Esophagus squamous epithelium (tissue), 4 donors: Measurements from ENCODE around the gene CPSF7.

Source experiments
- POLR2A ChIP-seq, 4 donors: fragments of 450-650 bp; IDR thresholded peaks; one replicate each; pipeline ENCODE4 v1.6.1; 2017; ENCODE audit warnings: antibody characterized with exemption in 4 of 4, mild to moderate bottlenecking in 4 of 4, moderate library complexity in 3 of 4
- TF ChIP-seq, protein P1 (sequence below), 6 experiments: fragments of 450-650 bp in 4 of 6; fragments of 200-600 bp in 2 of 6; sonication (generic) in 2 of 6; IDR thresholded peaks; one replicate each; pipeline ENCODE4 v1.5.1; 2016 to 2019; ENCODE audit warnings: antibody characterized with exemption in 6 of 6, mild to moderate bottlenecking in 4 of 6, moderate library complexity in 4 of 6

GRCh38 chr11:61357233-61357893 lies 72.4 kb downstream of the CPSF7 start:
- TF ChIP-seq, protein P1, sequence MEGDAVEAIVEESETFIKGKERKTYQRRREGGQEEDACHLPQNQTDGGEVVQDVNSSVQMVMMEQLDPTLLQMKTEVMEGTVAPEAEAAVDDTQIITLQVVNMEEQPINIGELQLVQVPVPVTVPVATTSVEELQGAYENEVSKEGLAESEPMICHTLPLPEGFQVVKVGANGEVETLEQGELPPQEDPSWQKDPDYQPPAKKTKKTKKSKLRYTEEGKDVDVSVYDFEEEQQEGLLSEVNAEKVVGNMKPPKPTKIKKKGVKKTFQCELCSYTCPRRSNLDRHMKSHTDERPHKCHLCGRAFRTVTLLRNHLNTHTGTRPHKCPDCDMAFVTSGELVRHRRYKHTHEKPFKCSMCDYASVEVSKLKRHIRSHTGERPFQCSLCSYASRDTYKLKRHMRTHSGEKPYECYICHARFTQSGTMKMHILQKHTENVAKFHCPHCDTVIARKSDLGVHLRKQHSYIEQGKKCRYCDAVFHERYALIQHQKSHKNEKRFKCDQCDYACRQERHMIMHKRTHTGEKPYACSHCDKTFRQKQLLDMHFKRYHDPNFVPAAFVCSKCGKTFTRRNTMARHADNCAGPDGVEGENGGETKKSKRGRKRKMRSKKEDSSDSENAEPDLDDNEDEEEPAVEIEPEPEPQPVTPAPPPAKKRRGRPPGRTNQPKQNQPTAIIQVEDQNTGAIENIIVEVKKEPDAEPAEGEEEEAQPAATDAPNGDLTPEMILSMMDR (IDR thresholded peaks at IDR 0.05), result no peak
- no peak for TF ChIP-seq POLR2A (IDR thresholded peaks at IDR 0.05)
